HG03139 (cell line): ENCODE results near the gene C3orf85.
"Not testable (repeated sequence)": the region's sequence is repeated elsewhere in the genome, so short reads cannot be mapped to it uniquely, and the experiment has no call there.

Source experiments
- ATAC-seq: cut with Tn5 transposase; IDR thresholded peaks from one replicate; pipeline ENCODE4 v1.9.1; 2021; ENCODE audit not compliant: unreplicated experiment

The C3orf85 gene, protein sequence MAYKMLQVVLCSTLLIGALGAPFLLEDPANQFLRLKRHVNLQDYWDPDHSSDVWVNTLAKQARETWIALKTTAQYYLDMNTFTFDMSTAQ

DNA sequence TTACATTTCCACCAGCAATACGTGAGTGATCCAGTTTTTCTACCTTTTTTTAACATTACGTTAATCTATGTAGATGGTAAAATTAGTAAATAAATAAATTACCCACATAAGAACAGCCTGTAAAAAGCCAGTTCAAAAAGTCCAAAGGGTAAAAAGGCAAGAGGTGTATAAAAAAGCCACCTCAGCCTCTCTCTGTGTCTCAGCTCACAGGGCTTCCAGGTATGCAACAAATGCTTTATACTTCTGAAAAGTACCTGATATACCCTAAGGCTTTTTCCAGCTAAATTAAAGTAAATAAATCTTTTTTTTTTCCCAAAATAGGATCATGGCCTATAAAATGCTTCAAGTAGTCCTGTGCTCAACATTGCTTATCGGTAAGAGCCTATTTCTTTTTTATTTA lies at the start of gene C3orf85:
Gene C3orf85, plus strand, starts transcription at position 197 of the 400 bp plus-strand sequence. Its CDS starts 129 bp downstream, at position 326.
- ATAC-seq = no peak

DNA sequence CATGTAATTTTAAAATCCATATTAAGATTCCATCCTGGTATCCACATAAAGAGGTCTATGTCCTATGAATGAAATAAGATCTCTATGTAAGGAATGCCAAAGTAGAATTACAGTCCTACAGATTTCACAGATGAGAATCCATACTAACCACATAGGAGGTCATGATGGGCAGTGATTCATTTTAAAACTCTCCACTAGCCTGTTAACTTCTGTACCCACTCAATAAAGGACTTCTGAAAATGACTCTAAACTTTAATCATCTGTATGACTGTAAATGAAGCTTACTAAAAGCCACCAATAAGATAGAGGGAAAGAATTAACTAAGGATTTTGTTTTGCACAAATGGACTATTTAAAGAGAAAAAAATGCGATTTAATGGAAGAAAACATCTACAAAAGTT lies 47.3 kb upstream of the C3orf85 start:
- no peak for ATAC-seq

DNA sequence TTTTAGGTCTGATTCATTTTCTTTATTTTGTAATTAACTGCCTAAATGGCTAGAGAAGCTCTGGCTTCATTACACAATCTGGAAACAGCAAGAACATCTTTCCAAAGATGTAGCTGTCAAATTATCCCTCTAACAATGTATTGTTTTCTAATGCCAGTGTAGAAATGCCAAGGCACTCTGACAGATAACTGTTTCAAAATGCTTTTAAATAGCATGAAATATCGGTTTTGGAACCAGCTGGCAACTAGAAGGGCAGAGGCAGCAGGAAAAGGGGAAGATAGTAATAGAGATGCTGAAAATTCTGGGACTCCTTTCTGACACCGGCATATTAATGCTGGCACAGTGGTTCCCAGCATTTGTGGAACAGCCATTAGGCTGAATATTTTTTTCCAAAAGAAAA lies 44.7 kb upstream of the C3orf85 start:
- ATAC-seq = no peak

DNA sequence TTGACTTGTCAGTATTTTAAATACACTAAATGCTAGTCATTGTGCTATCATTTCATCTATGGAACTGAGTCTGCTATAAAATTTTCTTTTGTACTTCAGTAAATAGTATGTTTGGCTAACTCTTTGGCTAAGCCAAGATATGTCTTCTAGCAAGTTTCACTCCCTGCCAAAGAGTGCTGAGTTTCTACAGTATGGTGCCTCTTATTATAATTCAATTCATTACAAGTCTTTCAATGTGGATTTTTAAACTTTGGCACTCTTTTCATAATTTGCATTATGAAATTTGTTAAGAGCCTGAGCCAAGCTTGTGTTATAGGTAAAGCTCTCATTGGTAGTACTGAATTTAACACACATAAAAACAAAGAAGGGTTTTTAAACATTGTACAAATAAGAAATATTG lies 43.0 kb upstream of the C3orf85 start:
- ATAC-seq = no peak

DNA sequence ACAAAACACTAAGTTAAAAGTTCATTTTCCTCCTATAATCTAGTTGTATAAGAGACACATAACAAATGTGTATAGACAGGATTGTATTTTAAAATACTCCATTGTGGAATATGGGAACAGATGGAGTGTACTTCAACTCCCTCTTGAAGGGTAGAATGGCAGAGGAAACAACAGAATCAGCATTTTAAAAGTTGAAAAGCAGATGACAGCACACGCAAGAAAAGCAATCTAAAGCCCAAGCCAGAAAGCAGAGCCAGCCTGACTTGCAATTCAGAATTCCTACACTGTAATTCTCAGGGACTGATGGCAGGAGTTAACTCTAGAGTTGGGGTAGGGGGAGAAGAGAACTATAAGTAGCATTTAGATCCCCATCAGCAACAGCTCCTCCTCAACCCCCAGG lies 41.4 kb upstream of the C3orf85 start:
- no peak for ATAC-seq

DNA sequence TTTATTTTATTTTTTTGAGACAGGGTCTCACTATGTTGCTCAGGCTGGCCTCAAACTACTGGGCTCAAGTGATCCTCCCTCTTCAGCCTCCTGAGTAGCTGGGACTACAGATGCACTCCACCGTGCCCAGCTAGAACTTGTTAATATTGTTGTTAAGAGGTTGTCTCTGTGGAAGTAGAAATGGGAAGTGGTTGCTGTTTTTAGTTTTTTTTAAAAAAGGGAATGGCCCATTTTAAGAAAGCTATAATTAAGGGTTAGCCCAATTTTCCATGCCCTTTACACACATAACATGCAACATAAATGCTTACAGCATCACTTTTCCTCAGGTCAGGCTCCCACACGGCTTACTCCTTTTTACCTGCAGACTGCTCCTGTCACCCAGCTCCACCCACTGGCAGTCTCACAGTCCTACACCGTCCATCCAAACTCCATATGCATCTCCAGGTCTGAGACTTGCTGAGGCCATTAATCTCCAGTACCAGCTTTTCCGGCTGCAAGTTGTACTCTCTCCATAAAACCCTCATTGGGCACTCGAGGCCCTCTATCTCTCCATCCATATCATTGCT lies 38.4 kb upstream of the C3orf85 start:
- ATAC-seq = no peak

DNA sequence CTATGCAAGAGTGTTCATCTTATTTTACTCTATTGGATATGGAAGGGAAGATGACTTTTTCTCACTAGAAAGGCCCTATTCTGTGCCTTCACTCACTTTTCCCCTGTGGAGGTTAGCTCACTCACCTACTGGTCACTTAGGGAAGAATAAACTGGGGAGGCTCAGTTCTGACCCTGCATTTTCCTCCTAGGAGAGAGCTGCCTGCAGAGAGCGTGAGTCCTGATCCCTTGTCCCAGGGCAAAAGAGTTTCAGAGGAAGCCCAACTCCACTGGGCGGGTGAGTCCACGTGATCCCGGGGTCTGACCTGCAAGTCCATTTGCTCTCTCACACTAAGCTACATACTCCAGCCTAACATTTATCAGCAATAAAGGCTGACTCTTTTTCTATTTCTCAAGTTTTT lies 26.9 kb upstream of the C3orf85 start:
- ATAC-seq = no peak

DNA sequence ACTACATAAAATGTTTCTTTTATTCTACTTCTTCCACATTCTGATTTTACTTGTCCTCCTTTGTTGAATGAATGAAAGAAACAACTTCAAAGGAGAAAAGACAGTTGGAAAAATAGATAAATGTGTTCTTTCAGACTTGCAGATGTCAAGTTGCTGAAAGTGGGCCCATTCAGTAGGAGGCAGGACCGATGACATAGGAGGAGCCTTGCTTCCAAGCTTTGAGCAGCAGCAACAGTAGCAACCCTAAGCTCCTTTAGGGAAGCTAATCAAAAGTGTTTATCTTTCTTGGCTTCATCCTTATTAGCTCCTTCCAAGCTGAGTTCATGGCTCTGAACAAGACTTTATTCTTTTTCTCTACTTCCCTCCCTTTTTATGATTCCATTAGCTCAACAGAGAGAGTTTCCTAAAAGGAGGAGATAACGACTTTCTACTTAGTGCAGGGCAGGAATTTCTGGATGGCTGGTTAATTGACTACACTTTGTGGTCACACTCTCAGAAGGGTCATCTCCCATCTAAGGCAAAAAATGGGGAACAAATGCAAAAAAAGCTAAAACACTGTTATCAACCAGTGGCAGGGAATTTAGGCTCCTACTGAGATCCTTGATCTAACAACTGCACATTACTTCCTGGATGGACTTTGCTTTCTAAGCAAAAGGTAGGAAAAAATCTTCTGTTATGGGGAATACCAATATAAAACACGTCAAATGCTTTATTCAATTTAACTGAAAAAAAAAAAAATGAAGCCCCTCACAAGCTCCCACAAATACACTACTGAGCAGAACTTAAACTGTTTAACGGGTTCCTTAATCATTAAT lies 23.4 kb upstream of the C3orf85 start:
- ATAC-seq = no peak

DNA sequence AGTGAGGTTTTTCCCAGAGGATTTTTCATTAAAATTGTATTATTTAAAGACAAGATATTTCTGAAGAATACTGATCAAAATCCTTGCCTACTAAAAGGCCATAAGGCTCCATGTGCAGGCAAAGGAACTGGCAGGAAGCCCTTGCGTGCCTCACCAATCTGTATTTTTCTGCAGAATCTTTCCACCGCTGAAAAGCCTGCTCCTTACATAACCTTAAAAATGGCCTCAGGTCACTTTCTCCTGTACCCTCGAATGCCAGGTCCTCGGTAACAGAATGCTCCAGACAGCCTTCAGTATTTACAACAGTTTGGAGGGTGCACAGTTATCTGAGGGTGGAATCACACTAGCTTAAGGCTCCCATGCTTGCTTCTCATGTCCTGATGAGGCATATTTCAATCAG lies 21.8 kb upstream of the C3orf85 start:
- no peak for ATAC-seq

DNA sequence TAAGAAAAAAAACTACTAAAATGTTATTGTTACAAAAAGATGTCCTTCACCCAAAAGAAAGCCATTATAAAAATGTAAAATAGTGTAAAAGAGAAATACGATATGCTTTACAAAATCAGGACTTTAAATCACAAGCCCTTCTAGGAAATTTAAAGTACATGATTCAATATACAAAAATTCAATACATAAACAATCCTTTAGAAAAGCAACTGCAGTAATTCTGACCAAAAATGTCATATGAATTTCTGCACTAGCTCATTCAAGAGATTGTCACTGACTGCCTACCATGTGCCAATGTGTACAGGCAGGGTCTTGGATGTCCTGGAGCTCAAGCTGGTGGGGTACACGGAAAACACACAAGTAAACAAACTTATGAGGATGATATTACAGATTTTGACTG lies 21.1 kb upstream of the C3orf85 start:
- no peak for ATAC-seq

DNA sequence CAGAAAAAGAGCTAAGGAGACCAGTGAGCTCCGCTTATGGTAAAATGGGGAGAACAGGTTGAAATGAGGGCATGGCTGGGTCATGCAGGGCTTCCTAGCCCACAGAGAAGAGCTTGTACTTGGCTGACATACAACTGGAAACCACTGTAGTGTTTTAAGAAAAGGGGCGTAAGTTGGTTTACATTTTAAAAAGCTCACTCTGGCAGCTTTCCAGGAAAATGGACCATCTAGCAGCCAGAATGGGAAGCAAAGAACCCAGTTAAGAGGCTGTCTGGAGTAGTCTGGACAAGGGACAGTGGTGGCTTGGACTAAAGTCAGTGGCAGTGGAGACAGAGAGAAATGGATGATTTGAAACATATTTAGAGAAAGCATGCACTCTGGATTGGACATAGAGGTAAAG lies 20.5 kb upstream of the C3orf85 start:
- no peak for ATAC-seq

DNA sequence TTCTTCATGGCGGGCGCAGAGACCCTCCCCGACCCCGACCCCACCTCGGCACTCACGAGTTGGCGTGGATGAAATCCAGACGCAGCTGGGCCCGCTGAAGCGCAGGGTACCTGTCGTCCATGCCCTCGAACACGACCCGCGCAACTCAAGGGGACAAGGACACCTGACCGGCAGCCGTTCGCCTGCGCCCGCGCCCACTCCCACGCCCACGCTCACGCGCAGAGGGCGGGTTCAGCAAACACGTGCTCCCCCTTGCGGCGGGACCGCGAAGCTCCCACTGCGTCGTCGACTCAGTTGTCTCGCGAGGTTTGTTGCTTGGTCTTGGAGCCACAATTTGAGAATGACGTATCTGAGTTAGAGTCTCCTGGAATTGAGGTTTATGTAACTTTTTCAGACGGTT lies 18.6 kb upstream of the C3orf85 start, which contains the start of gene MORC1:
Gene MORC1, minus strand, starts transcription at position 196 of the 400 bp plus-strand sequence. Its CDS starts 75 bp downstream, at position 121.
- ATAC-seq = no peak

DNA sequence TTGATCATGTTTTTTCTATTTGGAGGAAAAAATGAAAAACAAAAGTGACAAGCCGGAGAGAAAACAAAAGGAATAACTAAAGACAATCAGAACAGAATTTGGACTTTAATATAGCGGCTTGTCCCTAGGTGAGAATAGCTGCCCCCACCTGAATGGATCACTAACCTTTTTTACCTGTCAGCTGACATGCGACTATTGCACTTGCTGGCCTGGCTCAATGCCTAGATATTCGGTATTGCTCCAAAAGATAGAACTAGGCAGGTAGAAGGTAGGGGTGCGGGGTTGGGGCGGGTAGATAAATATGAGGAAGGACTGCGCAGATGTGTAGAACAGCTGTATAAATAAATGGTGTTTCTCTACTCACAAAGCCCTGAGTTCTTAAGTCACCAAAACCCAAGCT lies 17.9 kb upstream of the C3orf85 start:
- no peak for ATAC-seq

DNA sequence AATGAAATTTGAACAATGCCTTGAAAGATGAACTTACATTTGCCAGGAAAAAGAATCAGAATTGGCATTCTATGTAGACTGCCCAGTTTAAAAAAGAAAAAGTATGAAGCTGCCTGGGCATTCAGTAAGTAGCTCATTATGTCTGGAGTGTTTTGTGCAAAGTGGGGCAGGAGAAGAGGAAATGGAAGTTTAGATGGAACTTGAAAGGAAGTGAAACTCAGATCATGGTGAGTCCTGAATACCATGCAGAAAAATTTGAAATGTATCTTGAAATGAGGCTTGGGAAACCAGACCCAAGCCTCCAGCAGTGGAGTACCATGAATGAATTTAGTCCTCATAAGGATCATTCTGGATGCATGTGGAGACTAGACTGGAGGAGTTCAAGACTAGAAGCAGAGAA lies 13.8 kb upstream of the C3orf85 start:
- no peak for ATAC-seq

DNA sequence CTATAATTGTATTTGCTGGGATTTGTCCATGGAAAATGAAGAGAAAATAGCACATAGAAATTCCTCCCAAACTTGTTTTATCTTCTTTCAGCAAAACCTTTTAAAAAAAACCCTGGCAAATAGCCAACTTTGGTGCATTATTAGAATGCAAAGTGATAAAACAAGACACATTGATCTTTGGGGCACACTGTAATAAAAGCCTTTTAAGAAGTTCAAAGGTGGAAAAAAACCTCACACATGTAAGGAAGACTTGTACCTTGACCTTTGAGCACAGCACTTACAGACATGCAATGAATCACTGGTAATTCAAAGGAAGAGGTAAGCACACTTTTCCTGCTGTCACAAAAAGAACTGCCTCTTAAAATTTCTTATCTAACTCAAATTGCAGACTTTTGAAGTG lies 10.6 kb upstream of the C3orf85 start:
- ATAC-seq = no peak

DNA sequence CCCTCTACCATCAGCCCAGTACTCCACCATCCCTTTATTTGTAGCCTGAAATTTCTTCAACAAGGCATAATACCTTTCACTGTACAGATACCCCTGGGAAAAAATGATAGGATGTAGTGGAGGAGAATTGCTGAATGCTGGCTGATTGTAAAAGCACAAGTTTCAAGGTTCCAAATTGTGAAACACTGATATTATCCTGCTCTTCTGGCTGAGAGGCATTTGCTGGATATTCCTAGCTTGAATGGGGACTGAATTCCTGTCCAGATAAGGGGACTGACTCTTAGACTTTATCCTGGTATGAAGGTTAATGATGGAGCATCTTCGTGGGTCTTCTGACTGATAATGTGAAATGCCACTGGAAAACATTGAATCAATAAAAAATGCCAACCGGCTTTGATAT lies 9.0 kb upstream of the C3orf85 start:
- no peak for ATAC-seq

DNA sequence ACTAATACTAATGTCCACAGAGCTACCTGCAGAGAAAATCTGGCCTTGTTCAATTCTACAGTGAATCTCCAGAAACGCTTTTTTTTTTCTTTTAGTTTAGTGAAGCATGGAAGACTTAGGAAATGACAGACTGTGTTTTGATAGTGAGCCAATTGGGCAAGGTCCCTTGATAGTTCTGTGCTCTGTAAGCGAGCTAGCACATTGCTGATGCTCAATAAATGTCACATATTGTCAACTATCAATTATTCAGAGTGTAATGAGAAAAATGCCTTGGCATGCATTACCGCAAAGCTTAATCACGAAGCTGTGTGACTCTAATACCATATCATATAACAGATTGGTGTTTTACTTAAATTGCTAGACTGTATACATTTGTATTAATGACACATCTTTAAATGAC lies 5.2 kb upstream of the C3orf85 start:
- no peak for ATAC-seq

DNA sequence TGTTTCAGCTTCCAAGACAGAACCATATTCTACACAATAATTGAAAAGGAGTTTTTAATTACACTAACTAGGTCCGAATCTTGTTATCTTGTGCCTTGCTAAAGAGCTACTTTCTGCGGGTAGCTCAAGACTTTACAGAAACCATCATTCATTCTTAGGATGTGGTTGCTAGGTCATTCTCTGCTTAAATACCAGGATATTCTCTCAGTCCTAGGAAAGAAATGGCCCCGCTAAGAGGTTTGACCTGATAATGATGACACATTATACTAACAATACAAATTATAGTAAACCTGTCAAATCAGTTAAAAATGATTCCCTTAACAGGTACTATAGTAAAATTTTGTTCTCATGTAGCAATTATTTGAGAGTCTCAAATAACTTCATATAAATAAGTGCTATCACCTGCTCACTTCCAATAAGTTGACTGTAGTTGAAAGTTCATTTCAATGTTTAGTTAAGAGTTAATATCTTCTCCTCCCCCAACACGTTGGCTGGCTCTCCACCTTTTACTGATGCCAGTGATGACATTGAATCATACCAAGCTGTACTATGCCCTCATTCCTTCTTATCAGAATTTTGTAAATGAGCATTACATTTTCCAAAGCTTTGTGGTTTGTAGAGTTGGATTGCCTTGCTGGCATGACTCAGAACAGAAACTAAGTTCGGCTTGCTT lies 3.6 kb upstream of the C3orf85 start:
- ATAC-seq = no peak

DNA sequence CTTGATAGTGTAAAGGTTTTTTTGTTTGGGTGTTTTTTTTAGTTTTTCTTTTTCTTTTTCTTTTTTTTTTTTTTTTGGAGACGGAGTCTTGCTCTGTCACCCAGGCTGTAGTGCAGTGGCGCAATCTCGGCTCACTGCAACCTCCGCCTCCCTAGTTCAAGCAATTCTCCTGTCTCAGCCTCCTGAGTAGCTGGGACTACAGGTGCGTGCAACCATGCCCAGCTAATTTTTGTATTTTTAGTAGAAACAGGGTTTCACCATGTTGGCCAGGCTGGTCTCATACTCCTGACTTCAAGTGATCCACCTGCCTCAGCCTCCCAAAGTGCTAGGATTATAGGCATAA lies 3.1 kb upstream of the C3orf85 start:
- not testable (repeated sequence) for ATAC-seq

DNA sequence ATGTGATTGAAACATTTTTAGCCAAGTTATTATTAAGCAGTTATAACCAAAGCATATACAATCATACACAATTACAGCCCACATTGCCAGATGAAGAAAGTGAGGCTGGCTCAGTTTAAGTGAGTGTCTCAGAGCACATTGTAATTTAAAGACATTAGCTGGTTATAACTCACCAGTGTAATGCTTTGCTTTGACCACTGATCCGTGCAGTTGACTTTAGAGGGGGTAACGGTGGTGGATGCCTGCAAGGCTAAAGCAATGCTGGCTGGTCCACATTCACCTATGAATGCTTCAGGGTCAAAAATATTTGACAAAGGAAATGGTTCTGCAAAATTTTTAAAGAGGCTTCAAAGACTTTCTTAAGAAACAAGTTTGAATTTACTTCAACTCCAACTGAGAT lies 1.2 kb downstream of the C3orf85 start:
- ATAC-seq = no peak

DNA sequence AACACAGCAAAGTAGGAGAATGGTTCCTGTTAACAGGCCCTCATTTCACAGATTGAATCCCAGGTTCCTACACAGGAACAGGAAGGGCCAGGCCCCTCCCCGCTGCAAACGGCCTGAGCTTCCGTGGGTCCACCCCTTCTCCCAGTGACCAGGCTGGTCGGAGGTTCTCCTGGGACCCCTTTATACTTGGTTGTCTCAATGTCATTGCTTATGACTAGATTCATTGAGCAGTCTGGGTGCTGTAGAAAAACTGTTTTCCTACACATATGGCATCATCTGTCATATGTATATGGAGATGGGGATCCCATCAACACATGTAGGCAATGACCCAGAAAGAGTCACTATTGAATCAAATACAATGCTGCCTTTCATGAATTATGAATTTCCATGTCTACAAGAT lies 3.8 kb downstream of the C3orf85 start:
- no peak for ATAC-seq

DNA sequence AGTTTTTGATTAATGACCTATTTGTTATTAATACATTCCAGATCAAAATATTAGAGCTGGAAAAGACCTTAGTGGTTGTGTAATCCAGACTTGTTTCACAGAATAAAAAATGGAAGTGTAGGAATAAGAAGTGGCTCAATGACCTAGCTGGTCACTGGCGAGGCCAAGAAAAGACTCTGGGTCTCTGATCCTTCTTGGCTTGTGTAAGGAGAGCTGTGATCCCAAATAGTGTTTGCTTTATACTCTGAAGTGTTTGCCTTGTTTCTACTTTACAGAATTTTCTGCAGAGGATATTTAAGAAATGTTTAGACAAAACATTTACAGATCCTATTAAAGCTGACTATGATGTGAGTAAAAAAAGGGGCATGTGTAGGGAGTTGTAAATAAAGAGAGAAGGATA lies 7.1 kb downstream of the C3orf85 start:
- no peak for ATAC-seq
